KOPT-K1 (cell line): ENCODE results near the gene DCLK3.

Experiments used
- H3K27ac ChIP-seq: fragments of 200-600 bp; sonication (generic); 2 replicates; pipeline ENCODE4 v1.5.1; 2016; ENCODE audit warnings: antibody characterized with exemption, mild to moderate bottlenecking, low read depth, low read length; ENCODE audit not compliant: poor library complexity, severe bottlenecking
- H3K36me3 ChIP-seq: fragments of 200-600 bp; sonication (generic); 2 replicates; pipeline ENCODE4 v1.5.1; 2017; ENCODE audit warnings: antibody characterized with exemption, mild to moderate bottlenecking, low read length, moderate library complexity; ENCODE audit not compliant: insufficient read depth
- H3K9me3 ChIP-seq: fragments of 200-600 bp; sonication (generic); 2 replicates; pipeline ENCODE4 v1.5.1; 2017; ENCODE audit warnings: antibody characterized with exemption, low read length, mild to moderate bottlenecking; ENCODE audit not compliant: insufficient read depth, poor library complexity, severe bottlenecking

Gene DCLK3

GRCh38 chr3:36701249-36701572, 63.1 kb downstream of the DCLK3 start:
- Histone ChIP-seq H3K36me3 (no peaks in the 10 kb centered on the region), H3K27ac (no peak overlapping the region), H3K9me3 (no peaks in the 10 kb centered on the region)

GRCh38 chr3:36700537-36701248, 63.7 kb downstream of the DCLK3 start:
- Histone ChIP-seq H3K36me3 (no peaks in the 10 kb centered on the region), H3K27ac (no peak overlapping the region), H3K9me3 (no peaks in the 10 kb centered on the region)

GRCh38 chr3:36698314-36698713, 66.0 kb downstream of the DCLK3 start:
- H3K27ac ChIP-seq: no peak overlapping the region
- H3K9me3 ChIP-seq: no peaks in the 10 kb centered on the region
- H3K36me3 ChIP-seq: no peaks in the 10 kb centered on the region

GRCh38 chr3:36697229-36698001, 66.9 kb downstream of the DCLK3 start:
- Histone ChIP-seq H3K36me3 (no peaks in the 10 kb centered on the region), H3K27ac (no peak overlapping the region), H3K9me3 (no peaks in the 10 kb centered on the region)

- Histone ChIP-seq H3K9me3 (no peaks in the 10 kb centered on the region), H3K27ac (no peak overlapping the region), H3K36me3 (no peaks in the 10 kb centered on the region)
These were observed 67.6 kb downstream of the DCLK3 start for GRCh38 chr3:36696799-36697198.

DNA sequence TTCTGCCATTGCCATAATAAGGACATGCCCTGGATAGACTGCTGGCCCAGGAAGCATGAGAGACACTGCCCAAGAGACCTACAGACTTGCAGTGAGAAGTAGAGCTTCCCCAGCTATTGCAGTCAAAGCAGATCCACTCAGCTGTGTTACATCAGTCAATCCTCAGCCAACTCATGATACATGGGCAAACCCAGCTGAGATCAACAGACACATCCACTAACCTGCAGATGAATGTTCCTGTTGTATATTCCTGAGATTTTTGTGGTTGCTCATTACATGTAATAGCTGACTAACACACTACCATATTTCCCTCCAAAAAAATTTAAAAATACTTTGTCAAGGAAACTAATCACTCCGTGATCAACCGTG, 68.6 kb downstream of the DCLK3 start:
- no peaks in the 10 kb centered on the region for H3K9me3 ChIP-seq
- H3K36me3 ChIP-seq: no peaks in the 10 kb centered on the region
- no peak overlapping the region for H3K27ac ChIP-seq

DNA sequence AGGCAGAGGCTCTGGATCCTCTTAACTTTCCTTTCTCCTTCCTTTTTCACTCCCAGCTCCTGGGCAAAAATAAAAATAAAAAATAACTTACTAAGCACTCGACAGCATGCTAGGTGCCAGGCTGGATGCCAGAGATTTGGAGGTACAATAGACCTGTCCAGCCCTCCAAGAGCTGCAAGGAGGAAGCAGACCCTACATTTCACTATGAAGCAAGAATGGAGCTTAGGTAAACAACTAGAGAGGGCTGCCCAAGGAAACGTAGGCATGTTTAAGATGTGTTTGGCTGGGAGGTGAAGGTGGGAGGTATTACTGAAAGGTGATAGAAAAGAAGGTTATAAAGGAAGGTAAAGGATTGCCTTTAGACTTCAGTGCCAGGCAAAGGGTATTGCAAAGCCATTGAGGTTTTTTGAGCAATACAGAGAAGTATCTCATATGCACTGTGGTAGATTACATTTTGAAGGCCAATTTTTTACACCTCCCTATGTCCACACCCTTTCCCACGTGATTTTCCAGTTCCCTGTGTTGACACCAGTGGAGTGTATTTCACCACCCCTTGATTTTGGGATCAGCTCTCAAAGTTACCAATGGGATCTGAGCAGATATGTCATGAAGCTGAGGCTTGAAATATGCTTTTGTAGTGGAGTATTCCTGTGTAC, 69.1 kb downstream of the DCLK3 start:
- Histone ChIP-seq H3K9me3 (no peaks in the 10 kb centered on the region), H3K27ac (no peak overlapping the region), H3K36me3 (no peaks in the 10 kb centered on the region)

- Histone ChIP-seq H3K36me3 (no peaks in the 10 kb centered on the region), H3K9me3 (no peaks in the 10 kb centered on the region), H3K27ac (no peak overlapping the region)
These were observed 70.7 kb downstream of the DCLK3 start for GRCh38 chr3:36693670-36694069.

GRCh38 chr3:36689560-36689959, 74.8 kb downstream of the DCLK3 start:
- H3K27ac ChIP-seq: no peak overlapping the region
- no peaks in the 10 kb centered on the region for H3K9me3 ChIP-seq
- no peaks in the 10 kb centered on the region for H3K36me3 ChIP-seq

DNA sequence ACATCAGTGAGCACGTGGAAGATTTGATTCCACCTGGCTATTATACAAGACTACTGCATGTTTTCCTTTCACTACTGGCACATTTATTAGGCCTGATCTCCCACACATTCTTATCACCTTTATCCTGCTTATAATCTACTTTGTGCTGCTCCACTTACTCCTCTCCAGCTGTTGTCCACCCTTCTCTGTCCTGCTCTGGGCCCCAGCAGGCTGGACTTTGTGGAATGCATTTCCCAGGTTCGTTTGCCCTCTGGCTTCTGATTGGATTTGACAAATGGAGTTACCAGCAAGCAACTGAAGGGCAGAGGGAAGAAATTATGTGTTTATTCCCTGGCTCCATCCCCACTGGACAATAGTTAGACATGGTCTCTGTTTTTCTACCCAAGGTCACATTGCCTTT, 75.5 kb downstream of the DCLK3 start:
- Histone ChIP-seq H3K9me3 (no peaks in the 10 kb centered on the region), H3K36me3 (no peaks in the 10 kb centered on the region), H3K27ac (no peak overlapping the region)

DNA sequence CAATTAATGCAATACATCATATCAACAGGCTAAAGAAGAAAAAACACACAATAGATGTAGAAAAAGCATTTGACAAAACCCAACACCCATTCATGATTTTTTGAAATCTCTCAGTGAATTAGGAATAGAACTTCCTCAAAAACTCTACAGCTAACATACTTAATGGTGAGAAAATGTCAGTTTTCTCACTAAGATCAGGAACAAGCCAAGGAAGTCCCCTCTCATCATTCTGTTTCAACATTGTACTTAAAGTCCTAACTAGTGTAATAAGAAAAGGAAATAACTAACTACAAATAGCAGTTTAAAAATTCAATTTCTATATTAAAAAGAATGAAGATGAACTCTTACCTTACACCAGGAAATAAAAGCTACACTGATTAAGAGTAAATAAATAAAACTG, 77.8 kb downstream of the DCLK3 start:
- no peaks in the 10 kb centered on the region for H3K36me3 ChIP-seq
- H3K9me3 ChIP-seq: no peaks in the 10 kb centered on the region

GRCh38 chr3:36681867-36682266, 82.5 kb downstream of the DCLK3 start:
- no peak overlapping the region for H3K27ac ChIP-seq
- H3K9me3 ChIP-seq: peaks cover 24% of the 10 kb centered on the region
- no peaks in the 10 kb centered on the region for H3K36me3 ChIP-seq

More for the DNA sequence above, 77.8 kb downstream of the DCLK3 start:
- no peak overlapping the region for H3K27ac ChIP-seq

DNA sequence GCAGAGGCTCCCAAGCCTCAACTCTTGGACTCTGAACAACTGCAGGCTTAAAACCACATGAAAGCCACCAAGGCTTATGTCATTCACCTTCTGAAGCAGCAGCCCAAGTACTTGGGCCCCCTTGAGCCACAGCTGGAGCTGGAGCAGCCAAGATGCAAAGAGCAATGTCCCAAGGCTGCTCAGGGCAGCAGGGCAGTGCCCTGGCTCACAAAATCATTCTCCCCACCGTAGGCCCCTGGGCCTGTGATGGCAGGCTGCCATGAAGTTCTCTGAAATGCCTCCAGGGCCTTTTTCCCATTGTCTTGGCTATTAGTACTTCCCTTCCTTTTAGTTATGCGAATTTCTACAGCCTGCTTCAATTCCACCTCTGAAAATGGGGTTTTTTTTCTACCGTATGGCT, 83.4 kb downstream of the DCLK3 start:
- Histone ChIP-seq H3K27ac (no peak overlapping the region), H3K36me3 (no peaks in the 10 kb centered on the region), H3K9me3 (peaks cover 24% of the 10 kb centered on the region)

DNA sequence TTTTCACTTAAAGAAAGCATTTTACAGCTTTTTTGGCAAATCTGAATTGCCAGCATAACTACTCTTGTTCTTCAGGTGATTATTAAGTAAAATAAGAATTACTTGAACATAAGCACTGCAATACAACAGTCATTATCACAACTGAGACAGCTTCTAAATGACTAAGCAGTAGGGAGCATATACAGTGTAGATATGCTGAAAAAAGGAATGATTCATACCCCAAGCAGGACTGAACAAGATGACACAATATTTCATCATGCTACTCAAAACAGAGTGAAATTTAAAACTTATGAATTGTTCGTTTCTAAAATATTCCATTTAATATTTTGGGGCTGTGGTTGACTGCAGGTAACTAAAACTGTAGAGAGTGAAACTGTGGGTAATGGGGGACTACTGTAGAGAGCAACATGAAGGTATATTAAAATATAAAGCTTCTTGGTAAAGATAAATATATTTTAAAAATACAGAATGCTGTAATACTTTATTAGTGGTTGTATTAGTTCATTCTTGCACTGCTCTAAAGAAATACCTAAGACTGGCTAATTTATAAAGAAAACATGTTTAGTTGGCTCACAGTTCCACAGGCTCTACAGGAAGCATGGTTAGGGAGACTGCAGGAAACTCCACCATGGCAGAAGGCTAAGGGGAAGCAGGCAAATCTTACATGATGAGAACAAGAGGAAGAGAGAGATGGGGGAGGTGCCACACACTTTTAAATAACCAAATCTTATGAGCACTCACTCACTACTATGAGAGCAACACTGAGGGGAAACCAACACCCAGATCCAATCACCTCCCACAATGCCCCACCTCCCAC, 84.8 kb downstream of the DCLK3 start:
- Histone ChIP-seq H3K9me3 (peaks cover 24% of the 10 kb centered on the region), H3K36me3 (no peaks in the 10 kb centered on the region), H3K27ac (no peak overlapping the region)
